HG03045 (cell line): ENCODE measurements around the gene S100A11.
"Not testable (repeated sequence)": the region's sequence is repeated elsewhere in the genome, so short reads cannot be mapped to it uniquely, and the experiment has no call there.

Source experiments
- ATAC-seq: cut with Tn5 transposase; IDR thresholded peaks from one replicate; pipeline ENCODE4 v1.9.1; 2021; ENCODE audit warnings: mild to moderate bottlenecking, moderate library complexity; ENCODE audit not compliant: unreplicated experiment

Gene S100A11

GRCh38 chr1:152036267-152037216 is at the start of gene S100A11:
Gene S100A11 (minus strand): TSS chr1:152037004. CDS start chr1:152036915, 89 bp downstream.
- peak; percentile 64 for ATAC-seq

GRCh38 chr1:152084853-152085252 is 48.0 kb upstream of the S100A11 start:
- ATAC-seq, result no peak

GRCh38 chr1:152081026-152081425 is 44.2 kb upstream of the S100A11 start:
- ATAC-seq, result not testable (repeated sequence)

- ATAC-seq, result not testable (repeated sequence)
Measured at GRCh38 chr1:152080494-152080893, 43.7 kb upstream of the S100A11 start.

GRCh38 chr1:152078831-152079441 is 42.1 kb upstream of the S100A11 start:
- no peak for ATAC-seq

- no peak for ATAC-seq
Measured at GRCh38 chr1:152072311-152072710, 35.5 kb upstream of the S100A11 start.

- no peak for ATAC-seq
Measured at GRCh38 chr1:152071123-152071522, 34.3 kb upstream of the S100A11 start.

- no peak for ATAC-seq
Measured at GRCh38 chr1:152067929-152068328, 31.1 kb upstream of the S100A11 start.

- ATAC-seq, result no peak
Measured at GRCh38 chr1:152067150-152067549, 30.3 kb upstream of the S100A11 start.

- no peak for ATAC-seq
Measured at GRCh38 chr1:152061952-152062351, 25.1 kb upstream of the S100A11 start.

- no peak for ATAC-seq
Measured at GRCh38 chr1:152053375-152053774, 16.6 kb upstream of the S100A11 start.

- ATAC-seq, result no peak
Measured at GRCh38 chr1:152052606-152053005, 15.8 kb upstream of the S100A11 start.

GRCh38 chr1:152050886-152051675 is 14.3 kb upstream of the S100A11 start:
- no peak for ATAC-seq

- ATAC-seq, result no peak
Measured at GRCh38 chr1:152049291-152050083, 12.7 kb upstream of the S100A11 start.

GRCh38 chr1:152048416-152049009 is 11.7 kb upstream of the S100A11 start:
- ATAC-seq, result peak; percentile 23

GRCh38 chr1:152047730-152048415 is 11.1 kb upstream of the S100A11 start:
- peak; percentile 94 for ATAC-seq

- no peak for ATAC-seq
Measured at GRCh38 chr1:152047413-152047729, 10.6 kb upstream of the S100A11 start.

GRCh38 chr1:152044386-152044785 is 7.6 kb upstream of the S100A11 start:
- ATAC-seq, result no peak

- ATAC-seq, result no peak
Measured at GRCh38 chr1:152043870-152044269, 7.1 kb upstream of the S100A11 start.

GRCh38 chr1:152042030-152042429 is 5.2 kb upstream of the S100A11 start:
- ATAC-seq, result no peak
